Left ventricle myocardium inferior (tissue), 1 donor: ENCODE data around the gene PSMD1. TPM values are rescaled to one million over a fixed set of nuclear protein-coding genes. Genes with fewer than 3 reads are reported as not detected.

Source experiments
- DNase-seq: peaks from one replicate; pipeline ENCODE4 v3.0.0-alpha.2; 2020
- H3K27ac ChIP-seq: fragments of 200-600 bp; replicated peaks from 2 replicates; pipeline ENCODE4 v1.8.0; 2021
- H3K27me3 ChIP-seq: fragments of 200-600 bp; 2 replicates; pipeline ENCODE4 v1.8.0; 2021; ENCODE audit warnings: low read depth
- H3K36me3 ChIP-seq: fragments of 200-600 bp; 2 replicates; pipeline ENCODE4 v1.8.0; 2021
- H3K4me1 ChIP-seq: fragments of 200-600 bp; 2 replicates; pipeline ENCODE4 v1.8.0; 2021
- H3K4me3 ChIP-seq: fragments of 200-600 bp; 2 replicates; pipeline ENCODE4 v1.8.0; 2021; ENCODE audit warnings: mild to moderate bottlenecking, moderate library complexity
- H3K9me3 ChIP-seq: fragments of 200-600 bp; replicated peaks from 2 replicates; pipeline ENCODE4 v1.8.0; 2021
- intact Hi-C: fragments of 100-400 bp; cut with micrococcal nuclease; formaldehyde crosslinking; loops from one replicate; pipeline ENCODE4 v1.11.0; 2022
- total RNA-seq: library from RNA; stranded (reverse); fragmentation: NEBNext Ultra II Directional; extraction: Animal tissue kit (Norgen Biotek cat#: 25700); gene quantifications from one replicate; pipeline ENCODE4 v1.2.1, GENCODE V29; 2021
- TF ChIP-seq, protein P1 (sequence below): fragments of 200-600 bp; IDR thresholded peaks from 2 replicates; pipeline ENCODE4 v1.8.0; 2021; ENCODE audit warnings: antibody characterized with exemption, mild to moderate bottlenecking, borderline replicate concordance
- donor health status: DM: no; HTN: yes; CAD: no; lungs with severe emphysema.

The PSMD1 gene
- total RNA-seq, 1 donor from 2014 or later: 90.5 TPM

DNA sequence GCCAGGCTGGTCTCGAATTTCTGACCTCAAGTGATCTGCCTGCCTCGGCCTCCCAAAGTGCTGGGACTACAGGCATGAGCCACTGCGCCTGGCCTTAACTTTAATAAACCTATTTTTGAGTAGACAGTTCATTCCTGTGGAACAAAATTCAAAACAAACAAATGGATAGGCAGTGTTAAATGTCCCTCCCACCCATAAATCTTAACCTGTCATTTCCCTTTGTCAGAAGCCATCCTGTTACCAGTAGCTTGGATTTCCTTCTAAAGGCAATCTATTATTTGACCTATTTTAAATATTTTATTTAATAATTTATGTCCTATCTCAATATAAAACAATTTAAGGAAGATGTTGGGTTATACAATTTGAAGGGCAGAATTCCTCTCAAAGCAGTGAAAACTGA lies 25.9 kb upstream of the PSMD1 start:
- no peaks in the 10 kb centered on the region for H3K9me3 ChIP-seq
- no peak for DNase-seq
- TF ChIP-seq, protein P1, sequence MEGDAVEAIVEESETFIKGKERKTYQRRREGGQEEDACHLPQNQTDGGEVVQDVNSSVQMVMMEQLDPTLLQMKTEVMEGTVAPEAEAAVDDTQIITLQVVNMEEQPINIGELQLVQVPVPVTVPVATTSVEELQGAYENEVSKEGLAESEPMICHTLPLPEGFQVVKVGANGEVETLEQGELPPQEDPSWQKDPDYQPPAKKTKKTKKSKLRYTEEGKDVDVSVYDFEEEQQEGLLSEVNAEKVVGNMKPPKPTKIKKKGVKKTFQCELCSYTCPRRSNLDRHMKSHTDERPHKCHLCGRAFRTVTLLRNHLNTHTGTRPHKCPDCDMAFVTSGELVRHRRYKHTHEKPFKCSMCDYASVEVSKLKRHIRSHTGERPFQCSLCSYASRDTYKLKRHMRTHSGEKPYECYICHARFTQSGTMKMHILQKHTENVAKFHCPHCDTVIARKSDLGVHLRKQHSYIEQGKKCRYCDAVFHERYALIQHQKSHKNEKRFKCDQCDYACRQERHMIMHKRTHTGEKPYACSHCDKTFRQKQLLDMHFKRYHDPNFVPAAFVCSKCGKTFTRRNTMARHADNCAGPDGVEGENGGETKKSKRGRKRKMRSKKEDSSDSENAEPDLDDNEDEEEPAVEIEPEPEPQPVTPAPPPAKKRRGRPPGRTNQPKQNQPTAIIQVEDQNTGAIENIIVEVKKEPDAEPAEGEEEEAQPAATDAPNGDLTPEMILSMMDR: no peak

DNA sequence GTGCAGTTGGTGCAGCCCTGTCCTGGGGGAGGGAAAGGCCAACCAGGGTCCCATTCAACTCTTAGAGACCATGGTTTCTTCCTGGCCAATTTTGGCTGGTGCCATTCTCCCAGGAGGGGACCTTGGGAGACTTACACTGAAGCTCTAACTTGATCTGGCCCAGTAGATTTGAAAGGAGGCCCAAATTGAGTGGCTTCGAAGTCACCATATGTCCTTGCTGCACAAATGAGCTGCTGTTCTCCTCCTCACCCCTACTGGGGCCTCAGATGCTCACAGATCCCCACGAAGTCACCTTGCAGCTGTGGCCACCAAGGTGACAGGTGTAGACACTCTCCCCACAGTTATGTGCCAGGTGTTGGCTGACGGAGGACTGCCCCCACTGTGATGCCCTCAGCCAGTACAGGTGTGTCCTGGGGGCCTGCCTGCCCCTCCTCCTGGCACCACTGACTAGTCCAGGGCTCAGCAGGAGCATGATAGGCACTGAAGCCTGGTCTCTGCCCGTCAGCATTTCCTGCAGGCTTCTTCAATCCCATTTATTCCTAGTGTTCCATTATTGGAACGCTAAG lies 24.0 kb upstream of the PSMD1 start:
- TF ChIP-seq, protein P1: no peak
- no peak overlapping the region for H3K4me3 ChIP-seq
- no peak overlapping the region for H3K27ac ChIP-seq
- no peaks in the 10 kb centered on the region for H3K9me3 ChIP-seq
- peaks cover 84% of the 10 kb centered on the region for H3K27me3 ChIP-seq
- no peaks in the 10 kb centered on the region for H3K36me3 ChIP-seq
- DNase-seq: no peak
- H3K4me1 ChIP-seq: no peaks in the 10 kb centered on the region
- intact Hi-C loops: no loop called here

More for the DNA sequence above, 25.9 kb upstream of the PSMD1 start:
- H3K4me3 ChIP-seq: no peak overlapping the region
- no peak overlapping the region for H3K27ac ChIP-seq
- H3K4me1 ChIP-seq: no peaks in the 10 kb centered on the region
- intact Hi-C loops: no loop called here
- peaks cover 81% of the 10 kb centered on the region for H3K27me3 ChIP-seq
- H3K36me3 ChIP-seq: no peaks in the 10 kb centered on the region

DNA sequence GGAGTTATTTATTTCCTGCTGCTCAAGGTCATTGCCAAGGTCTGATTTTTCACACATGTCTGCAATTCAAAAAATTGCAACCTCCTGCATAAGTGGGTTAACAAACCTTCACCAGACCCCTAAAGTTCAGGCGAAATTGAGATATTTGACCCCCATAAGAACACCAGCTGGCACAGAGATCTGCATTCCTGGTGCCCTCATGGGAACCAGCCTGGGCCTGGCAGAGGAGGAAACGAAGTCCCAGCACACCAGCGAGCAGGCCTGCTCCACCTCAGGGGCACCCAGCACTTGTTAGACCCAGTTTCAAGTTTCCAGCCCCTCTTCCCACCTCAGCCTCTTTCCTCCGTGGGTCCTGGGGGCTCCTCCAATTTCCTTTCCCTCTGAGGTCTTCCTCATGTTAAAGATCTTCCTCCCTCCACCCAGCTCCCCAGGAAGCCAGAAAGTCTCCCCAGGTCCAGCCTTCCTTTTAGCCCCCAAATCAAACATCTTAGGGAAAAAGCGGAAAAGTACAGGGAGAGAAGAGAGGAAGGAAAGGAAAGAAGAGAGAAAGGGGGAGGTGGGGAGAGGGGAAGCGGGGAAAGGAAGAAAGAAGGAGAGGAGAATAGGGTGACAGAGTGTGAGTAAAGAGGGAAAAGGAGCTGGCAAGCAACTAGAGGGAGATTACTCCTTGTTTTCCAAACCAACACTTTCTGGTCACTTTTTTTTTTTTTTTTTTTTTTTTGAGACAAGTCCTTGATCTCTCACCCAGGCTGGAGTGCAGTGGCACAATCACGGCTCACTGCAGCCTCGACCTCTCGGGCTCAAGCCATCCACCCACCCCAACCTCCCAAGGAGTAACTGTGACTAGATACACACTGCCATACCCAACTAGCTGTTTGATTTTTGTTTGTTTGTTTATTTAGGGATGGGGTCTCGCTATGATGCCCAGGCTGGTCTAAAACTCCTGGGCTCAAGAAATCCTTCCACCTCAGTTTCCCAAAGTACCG lies 23.2 kb upstream of the PSMD1 start:
- intact Hi-C loops: no loop called here
- Histone ChIP-seq H3K4me1 (peaks cover 5% of the 10 kb centered on the region), H3K27me3 (peaks cover 83% of the 10 kb centered on the region), H3K27ac (no peak overlapping the region), H3K9me3 (no peaks in the 10 kb centered on the region), H3K36me3 (no peaks in the 10 kb centered on the region), H3K4me3 (no peak overlapping the region)
- TF ChIP-seq, protein P1: no peak
- no peak for DNase-seq

DNA sequence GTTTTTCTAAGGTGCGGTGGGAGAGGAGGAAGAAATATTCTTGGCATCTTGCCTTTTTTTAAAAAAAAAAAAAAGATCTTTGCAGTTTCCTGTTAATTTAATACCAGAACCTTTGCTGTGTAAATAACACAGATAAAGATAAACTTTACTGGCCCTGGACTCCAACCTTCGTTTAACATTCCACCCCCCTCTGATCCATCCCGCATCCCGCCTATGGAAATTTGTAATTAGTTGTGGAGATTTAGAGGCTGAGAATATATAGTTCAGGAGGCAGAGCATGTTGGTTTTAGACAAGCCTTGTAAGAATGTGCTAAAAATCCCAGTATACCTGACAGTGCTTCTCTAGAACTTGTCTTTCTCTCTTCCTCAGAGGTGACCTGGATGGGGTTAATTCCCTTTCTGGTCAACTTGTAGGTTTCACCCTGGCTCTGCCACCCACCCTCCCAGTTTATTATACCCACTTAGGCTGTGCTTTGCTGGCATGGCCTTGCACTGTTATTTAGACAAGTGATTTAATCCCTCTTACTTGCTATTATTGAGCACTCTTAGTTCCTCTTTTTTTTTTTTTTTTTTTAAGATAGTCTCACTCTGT lies 22.3 kb upstream of the PSMD1 start:
- Histone ChIP-seq H3K27me3 (peaks cover 85% of the 10 kb centered on the region), H3K27ac (no peak overlapping the region), H3K36me3 (no peaks in the 10 kb centered on the region), H3K4me3 (no peak overlapping the region), H3K4me1 (peaks cover 5% of the 10 kb centered on the region), H3K9me3 (no peaks in the 10 kb centered on the region)
- DNase-seq: no peak
- TF ChIP-seq, protein P1: no peak
- intact Hi-C loops: no loop called here

DNA sequence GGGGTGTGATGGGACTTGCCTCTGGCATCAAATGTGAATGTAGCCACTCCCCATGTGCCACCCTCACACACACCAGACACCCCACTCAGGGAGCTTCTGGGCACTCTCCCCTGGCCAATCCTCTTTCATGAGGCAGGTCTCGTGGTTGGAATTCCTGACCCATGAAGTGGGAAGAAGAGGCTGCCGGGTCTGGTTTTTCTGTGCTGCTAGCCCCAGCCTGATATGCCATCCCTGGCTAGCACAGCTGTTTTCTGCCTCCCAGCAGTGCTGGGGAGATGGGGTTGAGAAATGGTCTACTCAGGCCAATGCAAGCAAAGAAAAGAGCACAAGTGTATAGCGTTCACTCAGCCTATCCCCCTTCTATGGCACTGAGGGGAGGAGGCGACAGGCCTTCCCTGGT lies 20.5 kb upstream of the PSMD1 start:
- Histone ChIP-seq H3K9me3 (no peaks in the 10 kb centered on the region), H3K36me3 (no peaks in the 10 kb centered on the region), H3K4me3 (no peak overlapping the region), H3K27me3 (peaks cover 95% of the 10 kb centered on the region), H3K27ac (no peak overlapping the region), H3K4me1 (peaks cover 5% of the 10 kb centered on the region)
- intact Hi-C loops: no loop called here
- no peak for DNase-seq
- TF ChIP-seq, protein P1: no peak
